Activated gamma-delta T cell treated with Interleukin-2 at 50 U/mL for 16 hours (primary cell): Measurements from ENCODE around the gene CNTFR.
"Not testable (repeated sequence)": the region's sequence is repeated elsewhere in the genome, so short reads cannot be mapped to it uniquely, and the experiment has no call there.

Experiments used
- DNase-seq: peaks from one replicate; pipeline ENCODE4 v3.0.0-alpha.2; 2020

Gene CNTFR

GRCh38 chr9:34589636-34590380, at the start of gene CNTFR:
Gene CNTFR, minus strand, starts transcription at chr9:34589724. Its CDS starts 20,743 bp downstream, at chr9:34568981.
- DNase-seq, result no peak

DNA sequence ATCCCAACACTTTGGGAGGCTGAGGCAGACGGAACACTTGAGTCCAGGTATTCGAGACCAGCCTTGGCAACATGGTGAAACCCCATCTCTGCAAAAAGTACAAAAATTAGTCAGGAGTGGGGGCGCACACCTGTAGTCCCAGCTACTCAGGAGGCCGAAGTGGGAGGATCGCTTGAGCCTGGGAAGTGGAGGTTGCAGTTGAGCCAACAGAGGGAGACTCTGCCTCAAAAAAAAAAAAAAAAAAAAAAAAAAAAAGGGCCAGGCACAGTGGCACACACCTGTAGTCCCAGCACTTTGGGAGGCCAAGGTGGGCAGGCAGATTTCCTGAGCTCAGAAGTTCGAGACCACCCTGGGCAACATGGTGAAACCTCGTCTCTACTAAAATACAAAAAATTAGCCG, 49.8 kb upstream of the CNTFR start:
- not testable (repeated sequence) for DNase-seq

DNA sequence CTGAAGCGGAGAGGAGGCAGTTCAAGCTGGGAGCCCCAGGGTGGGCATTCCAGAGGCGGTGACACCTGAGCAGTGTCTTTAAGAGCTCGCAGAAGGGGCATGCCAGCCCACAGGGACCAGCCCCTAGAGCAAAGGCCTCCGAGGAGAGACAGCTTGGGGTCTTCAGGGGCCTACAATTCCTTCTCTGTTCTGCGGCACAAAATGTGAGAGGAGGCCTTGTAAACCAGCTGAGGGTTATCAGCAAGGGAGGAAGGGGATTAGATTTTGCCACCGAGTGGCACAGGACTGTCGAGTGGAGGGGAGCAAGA, 48.6 kb upstream of the CNTFR start:
- DNase-seq, result no peak

DNA sequence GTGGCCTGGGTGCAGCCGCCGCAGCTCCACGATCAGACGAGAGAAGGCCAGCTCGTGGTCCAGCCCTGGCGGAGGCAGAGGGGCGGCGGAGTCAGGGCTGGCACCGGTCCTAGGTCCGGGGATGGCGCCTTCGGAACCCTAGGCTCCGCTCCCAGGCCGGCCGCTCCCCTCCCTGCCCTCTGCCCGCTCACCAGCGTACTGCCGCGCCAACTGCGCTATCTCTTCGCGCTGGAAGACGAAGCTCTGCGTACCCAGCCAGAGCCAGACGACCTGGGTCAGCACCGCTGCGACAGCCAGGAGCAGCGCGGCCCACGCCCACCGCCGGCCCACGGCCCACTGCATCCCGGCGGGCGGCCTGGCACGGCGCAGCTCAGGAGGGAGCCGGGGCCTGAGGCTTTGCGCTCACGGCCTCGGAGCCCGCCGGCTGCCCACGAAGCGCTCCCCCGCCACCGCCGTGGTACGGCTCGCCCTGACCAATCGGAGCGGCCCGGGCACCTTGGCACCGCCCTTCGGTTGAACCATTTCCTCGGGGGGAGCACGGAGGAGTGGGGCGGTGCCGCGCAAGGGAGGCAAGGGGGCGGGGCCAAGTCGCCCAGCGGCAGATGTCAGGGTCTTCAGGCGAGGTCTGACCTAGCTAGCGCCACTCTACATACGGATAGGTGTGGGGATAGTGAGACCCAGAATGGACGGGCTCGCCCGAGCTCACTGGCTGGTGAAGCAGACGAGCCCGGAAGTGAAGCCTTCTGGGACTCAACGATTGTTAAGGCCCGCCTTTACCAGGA, 48.0 kb upstream of the CNTFR start, which contains the start of gene SIGMAR1:
Gene SIGMAR1, minus strand, starts transcription at position 432 of the 782 bp plus-strand sequence. Its CDS starts 90 bp downstream, at position 342.
- DNase-seq, result peak; percentile 92

GRCh38 chr9:34636791-34637355, 47.3 kb upstream of the CNTFR start:
- DNase-seq, result no peak

DNA sequence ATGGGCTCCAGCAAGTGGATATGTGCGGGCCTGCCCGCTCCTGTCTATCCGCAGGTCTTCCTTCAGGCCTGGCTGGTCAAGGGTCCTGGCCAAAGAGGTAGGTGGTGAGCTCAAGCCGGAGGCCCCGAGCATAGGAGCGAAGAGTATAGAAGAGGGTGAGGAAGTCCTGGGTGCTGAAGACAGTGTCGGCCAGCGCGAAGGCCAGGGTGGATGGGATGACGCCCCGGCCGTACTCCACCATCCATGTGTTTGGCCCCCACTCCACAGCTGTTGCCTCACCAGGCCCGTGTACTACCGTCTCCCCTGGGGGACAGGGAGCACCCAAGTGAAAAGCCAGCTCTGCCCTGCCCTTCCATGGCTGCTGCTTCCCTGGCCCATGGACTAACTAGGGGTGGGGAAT, 46.0 kb upstream of the CNTFR start:
- DNase-seq, result no peak

GRCh38 chr9:34634551-34635248, 45.2 kb upstream of the CNTFR start:
- DNase-seq, result no peak

GRCh38 chr9:34633851-34634550, 44.5 kb upstream of the CNTFR start:
- DNase-seq, result peak; percentile 73

- no peak for DNase-seq
Measured at GRCh38 chr9:34633166-34633565, 43.6 kb upstream of the CNTFR start.

- DNase-seq, result no peak
Measured at GRCh38 chr9:34630402-34631154, 41.1 kb upstream of the CNTFR start.

DNA sequence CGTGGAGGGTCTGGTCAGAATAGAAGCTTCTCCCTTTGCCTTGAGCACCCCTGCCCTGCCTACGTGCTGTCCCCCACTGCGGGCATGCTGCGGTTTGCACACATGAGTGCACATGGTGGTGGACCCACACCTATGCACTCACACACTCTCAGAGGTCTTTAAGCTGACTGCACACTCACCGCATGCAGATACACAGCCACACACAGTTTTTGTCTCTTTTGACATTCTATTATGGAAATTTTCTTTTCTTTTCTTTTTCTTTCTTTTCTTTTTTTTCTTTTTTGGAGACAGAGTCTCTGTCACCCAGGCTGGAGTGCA, 39.9 kb upstream of the CNTFR start:
- no peak for DNase-seq

- DNase-seq, result peak; percentile 17
Measured at GRCh38 chr9:34628656-34629490, 39.3 kb upstream of the CNTFR start, which contains the start of gene ARID3C. Gene ARID3C, minus strand, starts transcription at chr9:34629066. Its CDS starts 1,052 bp downstream, at chr9:34628014.

- no peak for DNase-seq
Measured at GRCh38 chr9:34627716-34628655, 38.5 kb upstream of the CNTFR start.

GRCh38 chr9:34625186-34625486, 35.6 kb upstream of the CNTFR start:
- no peak for DNase-seq

DNA sequence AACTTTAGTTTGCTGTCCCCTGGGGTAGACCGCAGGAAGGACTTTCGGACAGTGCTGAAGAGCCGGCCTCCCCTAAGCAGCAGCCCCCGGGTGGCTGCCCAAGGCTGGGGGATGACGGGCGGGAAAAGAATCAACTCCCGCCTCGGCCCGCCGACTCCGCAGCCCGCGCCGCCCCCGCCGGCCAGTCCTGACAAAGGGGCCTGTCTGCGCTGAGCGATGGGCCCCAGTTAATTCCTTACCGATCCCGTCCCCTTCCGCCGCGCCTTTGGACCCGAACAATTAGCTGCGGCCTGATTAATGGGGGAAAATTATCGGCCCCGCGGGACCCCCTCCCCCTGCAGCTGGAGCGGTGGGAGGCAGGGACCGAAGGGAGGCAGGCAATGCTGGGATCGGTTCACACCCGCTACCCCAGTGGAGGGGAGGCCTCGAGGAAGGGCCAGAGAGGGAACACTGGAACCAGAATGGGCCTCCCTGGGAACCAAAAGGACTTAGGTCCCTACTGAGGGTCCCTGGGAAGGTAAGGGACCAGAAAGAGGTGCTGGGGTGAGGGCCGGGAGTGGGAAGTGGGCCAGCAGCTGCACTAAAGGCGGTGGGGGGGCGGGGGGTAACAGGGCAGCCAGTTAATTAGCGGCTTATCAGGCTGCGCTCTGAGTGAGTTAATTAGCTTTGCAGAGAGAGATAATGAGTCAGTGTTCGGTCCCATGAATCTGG, 35.1 kb upstream of the CNTFR start:
- no peak for DNase-seq

DNA sequence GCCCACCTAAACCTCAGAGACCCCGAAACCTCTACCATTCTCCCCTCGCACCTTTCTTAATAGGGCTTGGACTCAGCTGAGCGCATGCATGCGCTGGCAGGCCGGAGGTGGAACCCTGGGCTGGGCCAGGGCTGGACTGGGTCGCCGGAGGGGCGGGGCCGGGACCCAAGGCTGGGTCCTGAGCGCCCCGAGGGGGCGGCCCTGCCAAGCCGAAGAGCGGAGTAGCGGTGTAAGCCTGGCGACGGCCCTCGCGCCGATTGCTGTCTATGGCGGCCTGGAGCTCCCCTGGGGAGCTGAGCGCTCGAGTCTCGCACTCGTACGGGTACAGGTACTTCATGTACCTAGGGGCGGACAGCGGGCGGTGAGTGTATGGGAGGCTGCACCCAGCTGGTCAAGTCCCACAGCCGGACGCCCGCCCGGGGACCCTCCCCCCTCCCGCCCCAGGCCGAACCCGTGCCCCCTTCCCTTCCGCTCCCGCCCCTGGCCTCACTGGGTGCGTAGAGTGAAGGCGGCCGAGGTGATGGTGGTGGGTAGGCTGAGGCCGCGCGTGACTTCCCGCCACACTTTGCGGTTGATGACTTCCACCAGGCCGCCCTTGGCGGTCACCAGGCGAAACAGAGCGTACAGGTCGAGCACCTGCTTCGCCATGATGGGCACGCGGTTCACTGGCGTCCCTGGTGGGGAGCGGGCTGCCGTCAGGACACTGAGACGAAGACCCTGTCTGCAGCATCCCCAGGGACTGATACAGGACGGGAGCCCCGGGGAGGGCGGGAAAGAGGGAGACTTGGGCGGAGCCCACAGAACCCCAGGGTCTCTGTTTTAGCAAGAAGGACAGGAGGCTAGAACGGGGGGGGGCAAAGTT, 34.1 kb upstream of the CNTFR start:
- no peak for DNase-seq

DNA sequence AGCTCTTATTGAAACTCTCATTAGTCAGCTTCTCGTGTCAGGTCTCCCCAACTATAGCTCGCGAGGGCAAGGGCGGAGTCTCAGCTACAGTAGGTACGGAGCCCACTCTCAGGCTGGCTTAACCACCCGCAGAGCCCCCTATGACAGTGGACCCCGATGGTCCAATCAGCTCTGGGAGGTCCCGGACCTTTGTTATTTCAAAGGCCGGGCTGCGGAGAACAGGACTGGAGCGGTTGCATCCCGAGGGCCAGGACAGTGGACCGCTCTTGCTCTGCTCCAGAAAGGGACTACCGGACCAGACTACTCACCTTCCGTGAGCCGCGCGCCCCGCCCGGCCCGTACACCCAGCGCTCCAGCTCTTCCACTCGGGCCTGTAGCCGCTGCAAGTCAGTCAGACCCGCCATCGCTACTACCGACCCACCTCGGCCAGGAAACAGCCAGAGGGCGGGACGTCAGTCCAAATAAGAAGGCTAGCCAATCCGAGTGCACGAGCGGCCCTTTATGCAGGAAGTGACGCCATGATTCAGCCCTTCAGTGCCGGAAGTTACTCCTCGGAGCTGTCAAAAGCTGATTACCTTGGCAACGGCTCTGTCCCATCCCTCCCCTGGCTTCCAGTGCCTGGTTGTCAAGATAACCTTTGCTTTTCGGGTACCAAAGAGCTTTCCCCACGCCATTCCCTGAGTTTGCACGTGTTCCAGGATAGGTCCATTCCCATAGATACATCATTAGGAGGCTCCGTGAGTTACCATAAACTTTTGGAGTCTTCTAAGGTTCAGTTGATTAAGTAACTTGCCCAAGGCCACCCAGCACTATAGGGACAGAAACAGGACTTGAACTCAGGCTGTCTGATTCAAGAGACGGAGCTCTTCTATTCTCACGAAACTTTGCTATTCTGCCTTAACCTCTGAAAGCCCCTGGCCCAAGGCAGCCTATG, 30.8 kb upstream of the CNTFR start, which contains the start of gene DCTN3:
Gene DCTN3, minus strand, starts transcription at position 435 of the 934 bp plus-strand sequence. Its CDS starts 31 bp downstream, at position 404.
- peak; percentile 89 for DNase-seq
